Sigmoid colon (tissue), 4 donors: ENCODE data around the gene SLC6A19.

ENCODE experiments used
- POLR2AphosphoS5 ChIP-seq, 4 donors: sonication (generic); formaldehyde crosslinking; IDR thresholded peaks; one replicate each; pipeline ENCODE4 v1.6.1; 2017; ENCODE audit warnings: antibody characterized with exemption in 4 of 4
- TF ChIP-seq, protein P1 (sequence below), 4 experiments: fragments of 450-650 bp in 3 of 4; fragments of 200-600 bp in 1 of 4; IDR thresholded peaks; one replicate each; pipeline ENCODE4 v1.5.1; 2016 to 2019; ENCODE audit warnings: antibody characterized with exemption in 4 of 4, mild to moderate bottlenecking in 3 of 4, moderate library complexity in 2 of 4

DNA sequence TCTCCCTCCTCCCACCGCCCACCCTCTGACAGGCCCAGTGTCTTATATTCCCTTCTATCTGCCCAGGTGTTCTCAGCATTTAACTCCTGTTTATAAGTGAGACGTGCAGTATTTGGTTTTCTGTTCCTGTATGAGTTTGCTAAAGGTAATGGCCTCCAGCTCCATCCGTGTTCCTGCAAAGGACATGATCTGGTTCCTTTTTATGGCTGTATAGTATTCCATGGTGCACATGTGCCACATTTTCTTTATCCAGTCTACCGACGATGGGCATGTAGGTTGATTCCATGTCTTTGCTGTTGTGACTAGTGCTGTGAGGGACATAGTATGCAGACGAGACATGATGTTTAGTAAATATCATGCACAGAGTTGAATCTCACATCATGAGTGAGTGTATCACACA lies 7.0 kb upstream of the SLC6A19 start:
- TF ChIP-seq POLR2AphosphoS5 (IDR thresholded peaks at IDR 0.05), result no peak
- TF ChIP-seq, protein P1, sequence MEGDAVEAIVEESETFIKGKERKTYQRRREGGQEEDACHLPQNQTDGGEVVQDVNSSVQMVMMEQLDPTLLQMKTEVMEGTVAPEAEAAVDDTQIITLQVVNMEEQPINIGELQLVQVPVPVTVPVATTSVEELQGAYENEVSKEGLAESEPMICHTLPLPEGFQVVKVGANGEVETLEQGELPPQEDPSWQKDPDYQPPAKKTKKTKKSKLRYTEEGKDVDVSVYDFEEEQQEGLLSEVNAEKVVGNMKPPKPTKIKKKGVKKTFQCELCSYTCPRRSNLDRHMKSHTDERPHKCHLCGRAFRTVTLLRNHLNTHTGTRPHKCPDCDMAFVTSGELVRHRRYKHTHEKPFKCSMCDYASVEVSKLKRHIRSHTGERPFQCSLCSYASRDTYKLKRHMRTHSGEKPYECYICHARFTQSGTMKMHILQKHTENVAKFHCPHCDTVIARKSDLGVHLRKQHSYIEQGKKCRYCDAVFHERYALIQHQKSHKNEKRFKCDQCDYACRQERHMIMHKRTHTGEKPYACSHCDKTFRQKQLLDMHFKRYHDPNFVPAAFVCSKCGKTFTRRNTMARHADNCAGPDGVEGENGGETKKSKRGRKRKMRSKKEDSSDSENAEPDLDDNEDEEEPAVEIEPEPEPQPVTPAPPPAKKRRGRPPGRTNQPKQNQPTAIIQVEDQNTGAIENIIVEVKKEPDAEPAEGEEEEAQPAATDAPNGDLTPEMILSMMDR (IDR thresholded peaks at IDR 0.05), result no peak
